NCI-H2081 (cell line): ENCODE measurements around the gene SECISBP2L.

Source experiments
- DNase-seq, 2 experiments: peaks; one replicate each; lab custom pipeline; 2025; lab: John Stamatoyannopoulos, UW

SECISBP2L gene

DNA sequence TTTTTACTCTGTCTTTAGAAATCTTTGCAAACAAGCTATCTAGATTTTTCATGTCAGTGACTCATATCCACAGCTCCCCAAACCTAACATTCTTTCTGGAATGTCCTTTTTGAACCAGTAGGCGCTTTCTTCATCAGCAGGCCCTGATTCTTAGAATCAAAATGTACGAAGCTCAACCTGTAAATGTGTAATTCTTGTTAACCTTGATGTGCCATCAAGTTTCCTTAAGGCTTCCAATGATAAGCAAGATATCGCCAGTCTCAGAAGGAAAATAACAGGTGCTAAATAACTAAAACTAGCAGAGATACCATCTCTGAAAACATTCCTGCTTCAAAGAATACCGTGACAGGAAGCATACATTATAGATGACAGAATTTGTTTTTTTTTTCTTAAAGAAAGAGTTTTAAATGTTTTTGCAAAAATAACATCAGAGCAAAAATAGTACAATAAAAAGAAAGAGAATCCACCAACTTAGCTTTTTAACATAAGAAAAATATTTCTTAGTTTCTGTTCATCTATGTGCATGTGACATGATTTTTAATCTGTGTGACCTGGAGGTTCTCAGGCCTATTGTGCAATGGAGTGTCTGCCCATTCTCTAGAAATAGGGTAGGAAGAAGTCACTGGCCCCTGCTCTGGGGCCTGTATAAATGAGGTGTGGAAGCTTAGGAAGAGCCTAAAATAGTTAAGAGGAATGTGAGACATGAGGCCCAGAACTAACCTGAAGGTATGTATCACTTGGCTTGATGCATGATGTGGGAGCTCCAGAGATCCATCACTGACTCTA lies 14.7 kb upstream of the SECISBP2L start:
- no peak for DNase-seq

DNA sequence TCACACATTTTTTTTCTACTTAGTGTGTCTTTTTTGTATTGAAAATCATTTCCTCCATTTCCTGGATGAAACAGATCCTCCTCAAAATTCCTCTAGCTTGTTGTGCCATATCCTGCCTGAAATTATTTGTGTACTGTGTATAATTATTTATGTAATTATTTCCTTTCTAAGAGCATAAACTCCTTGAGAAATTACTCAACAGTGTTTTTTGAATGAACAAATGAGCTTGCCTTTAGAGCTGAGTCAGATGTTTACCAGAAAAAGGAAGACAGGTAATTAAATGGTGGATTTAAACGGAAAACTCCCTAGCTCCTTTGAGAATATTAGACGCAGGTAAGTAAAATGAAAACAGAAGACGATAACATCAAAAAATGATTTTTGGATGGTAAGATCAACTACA lies 13.2 kb upstream of the SECISBP2L start:
- no peak for DNase-seq

DNA sequence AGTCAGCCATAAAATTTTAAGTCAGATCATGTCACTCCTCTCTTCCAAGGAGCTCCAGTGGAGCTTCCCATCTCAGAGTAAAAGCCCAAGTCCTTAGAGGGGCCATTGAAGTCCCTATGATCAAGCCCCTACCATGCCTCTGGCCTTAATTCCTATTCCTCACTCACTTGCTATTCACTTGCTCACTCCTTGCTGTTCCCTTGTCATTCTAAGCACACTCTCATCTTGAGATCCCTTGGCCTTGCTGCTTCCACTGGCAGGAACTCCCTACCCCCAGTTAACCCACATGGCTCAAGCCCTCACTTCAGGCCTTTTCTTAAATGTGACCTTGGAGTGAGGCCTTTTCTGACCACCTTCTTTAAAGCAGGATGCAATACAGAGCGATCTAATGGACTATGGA lies 12.3 kb upstream of the SECISBP2L start:
- DNase-seq = no peak

DNA sequence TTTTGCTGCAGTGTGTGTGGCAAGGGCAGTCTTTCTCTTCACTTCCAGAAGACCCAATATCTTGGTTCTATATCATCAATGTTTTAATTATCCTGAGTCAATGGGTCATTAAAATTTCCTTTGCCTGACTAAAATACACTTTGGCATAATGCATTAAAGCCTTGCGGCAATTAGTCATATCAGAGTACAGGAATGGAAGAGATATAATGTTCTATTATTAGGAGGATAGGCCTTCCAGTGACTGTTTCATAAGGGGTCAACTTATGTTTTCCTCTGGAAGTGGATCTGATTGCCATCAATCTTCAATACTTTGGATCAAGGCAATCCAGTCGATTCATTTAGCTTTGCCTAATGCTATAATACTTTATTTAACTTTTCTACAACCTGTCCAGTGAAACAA lies 9.4 kb upstream of the SECISBP2L start:
- DNase-seq = no peak

DNA sequence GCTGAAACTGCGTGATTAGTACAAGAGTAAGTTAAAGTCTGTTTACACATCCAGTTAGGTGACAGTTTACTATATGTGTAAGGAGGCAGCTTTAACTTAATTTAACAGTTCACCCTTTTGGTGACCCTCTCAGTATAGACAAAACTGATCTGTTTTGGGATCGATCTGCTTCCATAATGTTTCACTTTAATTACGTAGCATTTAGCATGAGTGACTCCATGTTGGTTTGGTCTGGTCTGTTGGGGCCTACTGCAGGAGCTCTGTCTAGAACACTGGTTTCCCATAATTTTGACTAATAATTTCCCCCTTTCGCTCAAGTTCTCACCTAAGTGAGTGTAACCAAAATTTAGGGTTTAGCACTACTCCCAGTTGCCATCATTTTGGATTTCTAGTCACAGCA lies 6.4 kb upstream of the SECISBP2L start:
- DNase-seq = no peak

DNA sequence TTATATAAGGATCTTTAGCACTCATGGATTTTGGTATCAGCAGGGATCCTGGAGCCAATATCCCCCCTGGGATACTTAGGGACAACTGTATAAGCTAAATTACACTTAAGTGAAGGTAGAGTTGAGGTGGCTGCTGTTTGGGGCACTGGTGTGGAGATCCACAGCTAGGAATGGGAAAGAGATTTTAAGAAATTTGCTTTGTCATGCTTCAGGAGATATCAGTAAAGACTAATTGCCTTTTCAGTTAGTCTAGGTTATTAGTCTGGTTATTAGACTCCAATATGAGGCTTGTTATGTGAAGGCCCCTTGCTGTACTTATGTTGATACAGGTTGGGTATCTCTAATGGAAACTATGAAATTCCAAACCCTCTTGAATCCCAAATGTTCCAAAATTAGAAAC lies 1.2 kb upstream of the SECISBP2L start:
- DNase-seq = no peak

DNA sequence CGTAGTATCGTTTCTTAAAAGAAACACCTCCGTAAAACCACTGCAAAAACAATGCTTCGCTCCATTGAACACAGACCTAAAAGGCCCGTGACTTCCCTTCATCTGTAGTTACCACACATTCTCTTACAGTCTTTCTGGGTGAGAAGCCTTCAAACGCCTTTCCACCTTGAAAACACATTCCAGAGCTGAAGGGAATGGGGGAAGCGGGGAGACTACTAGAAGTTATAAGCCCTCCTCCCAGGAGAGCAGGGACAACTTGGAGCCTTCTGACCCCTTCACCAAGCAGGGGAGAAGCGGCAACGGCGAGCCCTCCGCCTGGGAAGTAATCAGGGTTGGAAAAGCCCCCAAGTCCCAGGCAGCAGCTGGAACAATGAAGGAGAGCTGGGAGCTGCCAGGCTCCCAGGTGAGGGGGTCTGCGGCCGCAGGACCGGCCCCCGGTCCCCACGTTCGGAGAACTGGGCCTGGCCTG lies 461 bp downstream of the SECISBP2L start:
- no peak for DNase-seq

DNA sequence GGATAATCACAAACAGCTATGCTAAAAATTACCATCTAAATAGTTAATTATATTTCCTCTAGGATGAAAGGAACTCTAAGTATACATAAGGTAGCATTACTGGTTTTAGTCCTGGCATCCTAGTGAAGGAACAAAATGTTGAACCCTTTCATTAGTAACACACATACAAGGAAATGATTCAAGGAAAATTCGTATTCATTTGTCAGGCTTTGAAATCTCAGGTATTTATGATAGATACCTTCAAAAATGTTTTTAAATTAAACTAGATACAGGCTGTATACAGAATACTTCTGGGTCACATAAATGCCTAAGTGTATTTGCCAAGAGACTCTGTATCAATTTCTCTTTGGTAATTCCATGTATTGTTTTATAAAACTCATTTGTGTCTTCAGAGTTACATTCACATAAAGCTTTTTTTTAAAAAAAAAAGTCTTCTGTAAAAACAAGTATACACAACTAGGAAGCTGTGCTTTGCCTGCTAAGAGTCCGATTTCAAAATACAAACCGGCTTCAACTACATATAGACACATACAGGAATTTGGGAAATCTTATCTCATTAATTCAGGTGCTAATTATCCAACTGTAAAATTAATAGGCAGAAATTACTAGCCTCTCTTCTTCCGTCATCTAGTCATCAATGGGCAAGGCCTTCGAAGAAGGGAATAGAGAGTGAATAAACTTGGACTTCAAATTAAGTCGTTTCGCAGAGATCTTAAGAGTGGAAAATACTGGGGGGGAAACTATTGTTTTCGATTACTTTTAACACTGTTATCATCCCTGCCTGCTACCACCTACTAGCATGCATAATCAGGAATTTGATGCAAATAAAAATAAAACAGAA lies 1.3 kb downstream of the SECISBP2L start:
- no peak for DNase-seq

DNA sequence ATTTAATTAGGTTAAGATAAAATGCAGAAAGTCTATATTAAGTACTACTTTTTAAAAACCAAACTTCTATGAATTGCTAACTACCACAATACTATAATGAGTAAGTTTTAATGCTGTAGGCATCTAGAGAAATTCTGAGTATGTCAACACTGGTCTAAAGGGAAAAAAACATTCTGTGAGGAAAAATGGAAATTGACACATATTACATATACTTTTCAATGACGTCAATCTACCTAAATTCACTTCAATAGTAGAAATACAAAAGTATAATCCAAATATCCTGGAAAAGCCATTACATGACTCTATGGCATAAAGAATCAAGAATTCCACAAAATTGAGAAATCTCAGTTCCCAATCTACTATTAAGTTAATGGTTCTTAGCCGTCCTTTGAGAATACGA lies 2.2 kb downstream of the SECISBP2L start:
- no peak for DNase-seq

DNA sequence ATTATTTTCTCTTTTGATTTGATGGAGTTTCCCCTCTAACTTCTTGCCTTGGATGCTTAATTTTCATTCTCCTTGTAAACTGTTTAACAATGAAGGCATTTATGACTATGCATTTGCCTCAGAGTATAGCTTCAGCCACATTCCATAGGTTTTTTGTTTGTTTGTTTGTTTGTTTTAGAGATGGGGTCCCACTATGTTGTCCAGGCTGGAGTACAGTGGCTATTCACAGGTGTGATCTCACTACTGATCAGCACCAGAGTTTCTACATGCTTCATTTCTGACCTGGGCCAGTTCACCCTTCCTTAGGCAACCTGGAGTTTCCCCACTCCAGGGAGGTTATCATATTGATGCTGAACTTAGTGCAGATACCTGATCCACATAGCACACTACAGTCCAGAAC lies 4.1 kb downstream of the SECISBP2L start:
- no peak for DNase-seq

DNA sequence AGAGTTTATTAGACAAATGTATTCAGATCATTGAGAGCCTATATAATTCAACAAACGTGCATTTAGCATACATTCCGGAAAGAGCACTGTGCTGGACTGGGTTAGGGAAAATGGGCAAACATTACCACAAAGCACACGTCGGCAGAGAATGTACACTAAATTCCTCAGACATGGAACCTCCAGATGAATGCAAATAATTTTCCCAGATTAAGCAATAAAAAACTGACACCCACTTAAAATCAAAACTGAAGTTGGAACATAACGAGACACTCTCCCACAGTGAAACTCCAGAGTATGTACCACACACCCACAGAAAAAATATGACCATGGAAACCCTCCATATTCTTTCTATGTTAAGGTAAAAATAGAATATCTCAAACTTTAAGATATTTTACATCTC lies 4.8 kb downstream of the SECISBP2L start:
- DNase-seq = no peak

DNA sequence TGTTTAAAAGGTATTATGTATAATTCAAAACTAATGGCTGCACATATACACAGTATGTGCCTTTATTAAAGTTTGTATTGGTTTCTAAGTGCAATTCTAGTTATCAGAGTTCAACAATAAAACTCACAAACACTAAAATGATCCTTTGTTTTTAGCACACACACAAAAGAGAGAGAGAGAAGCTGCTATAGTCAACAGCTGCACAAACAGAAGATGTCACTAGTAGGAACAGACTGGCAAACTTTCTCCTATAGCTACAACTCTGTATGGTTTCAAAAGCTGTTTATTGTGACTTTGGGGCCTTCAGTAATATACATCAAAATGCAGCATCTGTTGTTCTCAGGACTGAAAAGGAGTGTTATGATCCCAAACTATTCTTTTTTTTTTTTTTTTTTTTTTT lies 6.1 kb downstream of the SECISBP2L start:
- DNase-seq = no peak

DNA sequence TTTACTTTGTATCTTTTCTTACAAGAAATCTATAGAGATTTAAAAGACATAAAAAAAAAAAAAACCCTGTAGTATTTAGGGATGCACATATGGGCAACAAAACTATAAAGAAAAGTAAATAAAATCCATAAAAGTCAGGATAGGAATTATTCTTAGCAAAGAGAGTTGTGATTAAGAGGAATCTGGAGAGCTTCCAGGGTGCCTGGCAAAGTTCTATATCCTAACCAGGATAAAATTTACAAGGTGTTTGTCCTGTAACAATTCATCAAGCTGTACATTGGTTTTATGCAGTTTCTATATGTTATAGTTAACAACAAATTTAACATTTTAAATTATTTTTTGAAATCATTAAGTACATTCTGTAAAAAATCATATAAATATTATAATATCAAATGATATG lies 7.9 kb downstream of the SECISBP2L start:
- DNase-seq = no peak

DNA sequence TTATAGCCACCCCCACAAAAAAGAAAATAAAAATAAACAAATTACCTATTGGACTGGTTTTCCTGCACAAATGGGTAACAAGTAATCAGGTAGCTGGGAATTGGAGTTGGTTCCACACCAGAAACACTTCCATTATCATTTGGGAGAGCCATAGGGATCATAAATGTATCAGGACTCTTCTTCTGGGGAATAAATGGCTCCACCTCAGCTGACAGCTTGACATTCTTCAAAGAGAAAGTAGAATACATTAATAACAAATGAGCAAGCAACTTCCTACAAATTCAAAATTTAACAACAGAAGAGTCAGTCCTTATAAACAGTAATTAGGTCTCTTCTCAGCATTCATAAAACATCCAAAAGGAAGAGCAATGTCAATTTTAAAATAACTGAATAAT lies 8.7 kb downstream of the SECISBP2L start:
- no peak for DNase-seq

DNA sequence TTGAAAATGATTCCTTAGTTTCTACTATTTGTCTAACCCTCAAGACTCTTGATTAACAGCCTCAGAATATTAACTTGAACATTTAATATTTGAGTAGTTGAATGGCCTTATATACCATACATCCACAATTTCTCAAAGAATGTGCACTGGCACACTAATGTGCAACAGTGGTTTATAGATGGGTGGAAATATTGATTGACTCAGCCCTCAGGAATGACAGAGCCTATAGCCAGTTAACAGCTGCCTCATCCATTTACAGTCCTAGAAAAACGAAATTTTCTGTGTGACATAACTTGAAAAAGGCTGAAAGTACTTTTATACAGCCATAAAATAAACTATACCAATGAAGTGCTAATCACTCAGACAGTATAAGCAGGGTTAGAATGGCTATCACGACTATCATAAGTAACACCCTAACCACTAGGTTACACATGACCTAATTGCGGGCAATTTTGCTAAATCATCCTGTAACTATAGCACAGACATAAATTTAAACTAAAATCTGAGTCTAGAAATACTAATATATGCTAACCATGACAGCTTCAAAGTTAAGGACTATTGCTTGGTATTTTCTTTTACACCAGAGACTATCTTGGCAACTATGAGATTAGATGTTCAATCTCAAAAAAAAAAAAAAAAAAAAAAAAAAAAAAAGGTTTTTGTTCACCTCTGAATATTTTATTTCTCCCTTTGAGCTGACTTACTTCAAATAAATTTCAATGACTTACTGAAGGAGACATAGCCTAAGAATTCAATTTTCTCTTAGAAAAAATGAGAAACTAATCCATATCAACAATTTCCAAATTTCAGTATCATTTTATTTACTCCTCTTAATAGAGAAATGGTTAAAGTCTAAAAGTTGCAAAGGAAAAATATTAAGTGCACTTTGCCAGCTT lies 9.3 kb downstream of the SECISBP2L start:
- DNase-seq = no peak

DNA sequence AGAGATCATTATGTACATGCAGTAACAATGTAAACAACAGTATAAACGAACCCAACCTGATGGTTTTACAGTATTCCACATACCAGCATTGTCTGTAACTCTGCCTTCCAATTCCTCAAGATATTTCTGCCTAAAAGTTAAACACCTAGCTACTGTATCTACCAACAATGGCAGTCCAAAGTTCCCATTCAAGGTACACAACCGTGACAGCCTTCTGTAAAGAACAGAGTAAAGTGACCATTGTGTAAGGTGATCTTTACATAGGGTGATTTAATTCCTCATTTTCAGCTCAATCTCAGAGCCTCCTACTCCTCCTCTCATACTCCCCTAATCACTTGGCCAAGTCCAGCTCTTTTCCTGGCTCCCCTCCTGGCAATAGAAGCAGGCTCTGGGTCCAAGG lies 10.4 kb downstream of the SECISBP2L start:
- no peak for DNase-seq

DNA sequence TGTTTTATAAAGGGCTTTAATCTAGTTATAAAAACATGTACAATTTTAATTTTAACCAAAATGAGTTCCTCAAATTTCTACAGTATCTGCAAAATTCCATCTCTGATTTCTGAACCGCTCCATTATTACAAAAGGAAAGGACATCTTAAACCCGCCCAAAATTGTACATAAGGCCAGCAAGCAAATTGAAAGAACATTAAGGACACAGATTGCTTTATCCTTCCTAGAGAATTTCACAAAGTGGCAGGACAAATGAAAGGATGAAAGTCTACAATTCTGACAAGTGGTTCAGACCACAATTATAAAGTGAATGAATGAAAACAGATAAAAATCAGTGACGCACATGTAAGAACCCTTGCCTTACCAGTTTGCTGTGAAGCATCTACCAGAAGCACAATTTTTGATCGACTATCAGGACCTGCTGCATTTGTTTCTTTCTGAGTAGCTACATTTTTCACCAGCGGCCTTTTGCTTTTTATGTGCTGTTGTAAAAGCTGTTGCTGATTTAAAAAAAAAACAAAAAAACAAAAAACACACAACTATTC lies 13.6 kb downstream of the SECISBP2L start:
- no peak for DNase-seq

DNA sequence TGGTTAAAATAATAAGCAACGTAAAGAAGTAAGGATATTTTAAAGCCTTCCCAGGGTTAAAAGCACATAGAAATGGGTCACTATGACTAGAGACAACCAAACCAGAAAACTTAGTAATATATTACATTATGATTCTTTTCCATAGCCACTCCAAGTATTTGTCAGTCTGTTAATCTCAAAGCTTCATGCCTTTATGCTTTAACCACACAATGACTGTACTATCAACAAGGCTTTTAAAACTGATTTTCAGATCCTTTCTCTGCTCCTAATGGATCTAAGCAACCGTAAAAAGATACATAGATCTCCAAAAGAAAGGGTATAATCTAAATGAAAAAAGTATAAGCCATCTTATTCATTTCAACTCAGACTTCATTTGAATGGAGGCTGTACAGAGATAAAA lies 14.4 kb downstream of the SECISBP2L start:
- DNase-seq = no peak

DNA sequence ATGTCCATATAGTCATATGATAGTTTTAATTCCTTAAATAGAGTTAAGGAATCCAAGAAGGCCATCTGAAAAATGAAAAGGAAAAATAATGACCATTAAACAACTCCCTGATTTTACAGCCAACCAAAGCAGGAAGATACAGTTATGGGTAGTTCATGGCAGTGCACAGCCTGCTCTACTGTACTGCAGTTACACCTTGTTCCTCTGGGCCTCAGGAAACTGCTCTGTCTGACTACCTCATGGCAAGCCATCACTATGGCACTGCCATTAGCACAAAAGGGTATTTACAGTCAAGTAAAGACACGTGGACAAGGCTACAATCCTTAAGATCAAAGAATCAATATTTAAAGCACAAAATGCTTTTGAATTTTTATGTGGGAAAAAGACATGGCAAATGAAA lies 19.5 kb downstream of the SECISBP2L start:
- no peak for DNase-seq

DNA sequence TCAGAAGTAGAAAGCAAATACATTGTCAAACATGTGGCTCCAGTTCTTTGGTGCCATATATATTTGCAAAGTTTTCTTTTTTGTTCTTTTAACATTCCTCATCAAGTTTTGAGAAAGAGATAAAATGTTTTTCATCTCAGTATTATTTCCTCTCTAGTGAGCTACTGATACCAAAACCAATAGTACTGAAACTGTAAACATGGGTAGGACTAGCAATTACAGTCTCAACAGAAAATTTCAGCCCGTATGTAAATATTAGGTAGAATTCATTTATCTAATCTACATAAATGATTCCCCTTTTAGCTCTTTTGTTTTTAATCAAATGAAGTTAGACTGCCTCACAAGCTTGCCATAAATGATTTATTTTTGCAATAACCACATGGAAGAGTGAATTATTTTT lies 21.4 kb downstream of the SECISBP2L start:
- no peak for DNase-seq

DNA sequence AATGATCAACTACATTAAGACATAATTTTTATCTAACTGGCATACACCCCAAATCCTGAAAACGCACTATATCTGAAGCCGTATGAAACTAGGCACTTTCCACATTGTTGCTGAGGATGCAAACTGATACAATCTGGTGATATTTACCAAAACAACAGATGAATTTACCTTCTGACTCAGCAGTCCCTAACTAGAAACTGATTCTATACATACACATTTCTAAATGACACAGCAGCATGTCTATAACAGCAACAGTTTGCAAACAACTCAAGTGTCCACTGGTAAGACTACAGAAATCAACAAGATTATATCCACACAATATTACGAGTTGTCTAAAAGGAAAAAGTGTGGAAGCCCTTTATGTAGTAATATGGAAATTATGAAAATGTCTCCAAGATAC lies 22.9 kb downstream of the SECISBP2L start:
- DNase-seq = no peak

DNA sequence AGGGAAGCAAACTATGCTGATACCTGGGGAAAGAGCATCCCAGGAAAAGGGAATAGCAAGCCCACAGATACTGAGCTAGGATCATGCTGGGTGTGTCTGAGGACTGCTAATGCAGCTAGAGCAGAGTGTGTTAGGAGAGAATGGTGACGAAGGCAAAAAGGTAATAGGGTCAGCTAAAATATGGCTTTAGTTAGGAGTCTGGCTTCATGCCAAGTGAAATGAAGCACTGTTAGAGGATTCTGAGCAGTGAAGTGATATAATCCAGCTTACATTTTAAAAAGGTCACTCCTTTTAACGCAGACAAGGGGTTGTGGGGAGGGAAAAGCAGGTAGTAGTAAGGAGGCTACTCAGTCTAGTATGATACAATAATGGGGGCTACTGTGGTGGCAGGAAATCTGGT lies 30.4 kb downstream of the SECISBP2L start:
- no peak for DNase-seq
